Caco-2 (cell line): Measurements from ENCODE around the gene CNN3. TPM values are rescaled to one million over a fixed set of nuclear protein-coding genes. Genes with fewer than 3 reads are reported as not detected.

ENCODE experiments used
- BruUV-seq: library from RNA; stranded (reverse); fragments of 400-500 nt; replicated peaks from 2 replicates; lab custom pipeline; 2021; lab: Mats Ljungman, UMichigan
- CTCF ChIA-PET: fragments of 300-600 bp; sonication (Branson Sonifier 250); formaldehyde crosslinking; loops from one replicate; lab custom pipeline; 2022; ENCODE audit warnings: antibody characterized with exemption; lab: Charles Lee
- POLR2A ChIA-PET: fragments of 300-600 bp; sonication (Branson Sonifier 250); formaldehyde crosslinking; loops from one replicate; lab custom pipeline; 2022; ENCODE audit warnings: antibody characterized with exemption; lab: Charles Lee
- DNase-seq, 2 experiments: peaks; one replicate each; pipeline versions ENCODE4 v3.0.0 to v3.0.0-alpha.2; 2020 to 2022
- H3K27me3 ChIP-seq: replicated peaks from 2 replicates; pipeline ENCODE4 v1.6.0; 2011; ENCODE audit warnings: low read length; ENCODE audit not compliant: control insufficient read depth, insufficient read depth
- H3K36me3 ChIP-seq: 2 replicates; pipeline ENCODE4 v1.5.1; 2011; ENCODE audit warnings: low read length; ENCODE audit not compliant: control insufficient read depth, insufficient read depth
- H3K4me1 ChIP-seq: fragments of 250-450 bp; sonication (Bioruptor Pico); 2 replicates; pipeline ENCODE4 v1.5.1; 2020; ENCODE audit warnings: mild to moderate bottlenecking
- H3K4me3 ChIP-seq: 2 replicates; pipeline ENCODE4 v1.5.1; 2011; ENCODE audit warnings: low read depth, mild to moderate bottlenecking, control low read depth, low read length
- H3K9me3 ChIP-seq: fragments of 250-450 bp; sonication (Bioruptor Pico); 2 replicates; pipeline ENCODE4 v1.5.1; 2020; ENCODE audit warnings: mild to moderate bottlenecking, moderate library complexity
- H3K27ac Mint-ChIP-seq: one replicate; pipeline ENCODE4 v1.8.0; 2022; ENCODE audit warnings: mixed read lengths; ENCODE audit not compliant: unreplicated experiment
- H3K27me3 Mint-ChIP-seq: one replicate; pipeline ENCODE4 v1.8.0; 2022; ENCODE audit warnings: mixed read lengths; ENCODE audit not compliant: insufficient read depth, unreplicated experiment
- H3K36me3 Mint-ChIP-seq: one replicate; pipeline ENCODE4 v1.8.0; 2022; ENCODE audit warnings: mild to moderate bottlenecking, mixed read lengths; ENCODE audit not compliant: insufficient read depth, unreplicated experiment
- H3K4me1 Mint-ChIP-seq: one replicate; pipeline ENCODE4 v1.8.0; 2022; ENCODE audit warnings: low read depth, mixed read lengths; ENCODE audit not compliant: unreplicated experiment
- H3K4me3 Mint-ChIP-seq: one replicate; pipeline ENCODE4 v1.8.0; 2022; ENCODE audit warnings: mild to moderate bottlenecking, moderate library complexity, mixed read lengths; ENCODE audit not compliant: unreplicated experiment
- H3K9me3 Mint-ChIP-seq: one replicate; pipeline ENCODE4 v1.8.0; 2022; ENCODE audit warnings: mixed read lengths; ENCODE audit not compliant: unreplicated experiment
- CTCF ChIP-seq, 2 experiments: fragments of 200-600 bp in 1 of 2; IDR thresholded peaks; 1 replicate in 1 of 2; 2 replicates in 1 of 2; pipeline versions ENCODE4 v1.5.1 to v1.8.0; 2011 to 2022; ENCODE audit warnings: antibody characterized with exemption in 1 of 2, control low read depth in 1 of 2, inconsistent platforms in 1 of 2, low read depth in 1 of 2, low read length in 1 of 2, mild to moderate bottlenecking in 1 of 2, moderate library complexity in 1 of 2; ENCODE audit not compliant: insufficient read depth in 1 of 2, severe bottlenecking in 1 of 2, unreplicated experiment in 1 of 2
- intact Hi-C: fragments of 100-400 bp; cut with micrococcal nuclease; formaldehyde crosslinking; loops from one replicate; pipeline ENCODE4 v1.10.0; 2022; ENCODE audit not compliant: unreplicated experiment
- total RNA-seq: library from RNA; stranded (reverse); gene quantifications from 2 replicates; pipeline ENCODE4 v1.2.3, GENCODE V29; 2022

CNN3 gene
- total RNA-seq, 1 experiment from 2014 or later: 329 TPM

- Mint-ChIP-seq H3K4me3 (no peak overlapping the region), H3K36me3 (peaks cover 89% of the 10 kb centered on the region), H3K9me3 (no peaks in the 10 kb centered on the region), H3K27ac (no peak overlapping the region), H3K27me3 (no peaks in the 10 kb centered on the region), H3K4me1 (peaks cover 6% of the 10 kb centered on the region)
- Histone ChIP-seq H3K9me3 (no peaks in the 10 kb centered on the region), H3K27me3 (no peaks in the 10 kb centered on the region), H3K4me3 (no peak overlapping the region), H3K36me3 (no peaks in the 10 kb centered on the region), H3K4me1 (no peaks in the 10 kb centered on the region)
- BruUV-seq: no TSS peak
- CTCF ChIA-PET: no interaction called here
- no peak for TF ChIP-seq CTCF (IDR thresholded peaks at IDR 0.05; ENCODE audit: insufficient read depth in 1 of 2, low read depth in 1 of 2, low read length in 1 of 2, severe bottlenecking in 1 of 2, unreplicated experiment in 1 of 2)
- no peak for DNase-seq
- intact Hi-C loops: no loop called here
- POLR2A ChIA-PET: no interaction called here
Observed at GRCh38 chr1:94901841-94902240, 25.1 kb downstream of the CNN3 start.

GRCh38 chr1:94899756-94900155 is 27.2 kb downstream of the CNN3 start:
- Mint-ChIP-seq H3K4me3 (no peak overlapping the region), H3K27ac (no peak overlapping the region), H3K27me3 (no peaks in the 10 kb centered on the region), H3K36me3 (peaks cover 91% of the 10 kb centered on the region), H3K9me3 (no peaks in the 10 kb centered on the region), H3K4me1 (peaks cover 13% of the 10 kb centered on the region)
- no peak for DNase-seq
- no peak for TF ChIP-seq CTCF (IDR thresholded peaks at IDR 0.05; ENCODE audit: insufficient read depth in 1 of 2, low read depth in 1 of 2, low read length in 1 of 2, severe bottlenecking in 1 of 2, unreplicated experiment in 1 of 2)
- no TSS peak for BruUV-seq
- Histone ChIP-seq H3K36me3 (no peaks in the 10 kb centered on the region), H3K9me3 (no peaks in the 10 kb centered on the region), H3K4me1 (peaks cover 2% of the 10 kb centered on the region; the same call in 1 of the 2 replicates), H3K4me3 (no peak overlapping the region), H3K27me3 (no peaks in the 10 kb centered on the region)
- intact Hi-C loops: no loop called here
- ChIA-PET CTCF (interaction anchor here (1.2 kb wide), 1 partner anchor 141 kb away, joined by 4 read pairs; no protein-coding TSS in a partner anchor), POLR2A (no interaction called here)

GRCh38 chr1:94898491-94899385 is 28.2 kb downstream of the CNN3 start:
- no peak overlapping the region for H3K4me3 Mint-ChIP-seq
- H3K27ac Mint-ChIP-seq: no peak overlapping the region

More at GRCh38 chr1:94898491-94899385, 28.2 kb downstream of the CNN3 start:
- ChIA-PET CTCF (interaction anchor here (0.9 to 1.2 kb wide), 2 partner anchors 142 to 143 kb away, joined by 3 to 4 read pairs; no protein-coding TSS in a partner anchor), POLR2A (no interaction called here)
- intact Hi-C loops: no loop called here
- H3K4me1 Mint-ChIP-seq: peaks cover 20% of the 10 kb centered on the region
- H3K27me3 Mint-ChIP-seq: no peaks in the 10 kb centered on the region
- no peaks in the 10 kb centered on the region for H3K36me3 ChIP-seq
- H3K27me3 ChIP-seq: no peaks in the 10 kb centered on the region
- DNase-seq: no peak
- peaks cover 91% of the 10 kb centered on the region for H3K36me3 Mint-ChIP-seq
- H3K4me3 ChIP-seq: no peak overlapping the region
- H3K4me1 ChIP-seq: peaks cover 6% of the 10 kb centered on the region; the same call in 1 of the 2 replicates
- no peak for TF ChIP-seq CTCF (IDR thresholded peaks at IDR 0.05; ENCODE audit: insufficient read depth in 1 of 2, low read depth in 1 of 2, low read length in 1 of 2, severe bottlenecking in 1 of 2, unreplicated experiment in 1 of 2)
- no TSS peak for BruUV-seq
- H3K9me3 Mint-ChIP-seq: no peaks in the 10 kb centered on the region
- H3K9me3 ChIP-seq: no peaks in the 10 kb centered on the region
